NCI-H774 (cell line): ENCODE measurements around the gene PIAS4.
"Not testable (repeated sequence)": the region's sequence is repeated elsewhere in the genome, so short reads cannot be mapped to it uniquely, and the experiment has no call there.

Experiments
- DNase-seq: peaks from one replicate; lab custom pipeline; 2025; lab: John Stamatoyannopoulos, UW

Gene PIAS4

DNA sequence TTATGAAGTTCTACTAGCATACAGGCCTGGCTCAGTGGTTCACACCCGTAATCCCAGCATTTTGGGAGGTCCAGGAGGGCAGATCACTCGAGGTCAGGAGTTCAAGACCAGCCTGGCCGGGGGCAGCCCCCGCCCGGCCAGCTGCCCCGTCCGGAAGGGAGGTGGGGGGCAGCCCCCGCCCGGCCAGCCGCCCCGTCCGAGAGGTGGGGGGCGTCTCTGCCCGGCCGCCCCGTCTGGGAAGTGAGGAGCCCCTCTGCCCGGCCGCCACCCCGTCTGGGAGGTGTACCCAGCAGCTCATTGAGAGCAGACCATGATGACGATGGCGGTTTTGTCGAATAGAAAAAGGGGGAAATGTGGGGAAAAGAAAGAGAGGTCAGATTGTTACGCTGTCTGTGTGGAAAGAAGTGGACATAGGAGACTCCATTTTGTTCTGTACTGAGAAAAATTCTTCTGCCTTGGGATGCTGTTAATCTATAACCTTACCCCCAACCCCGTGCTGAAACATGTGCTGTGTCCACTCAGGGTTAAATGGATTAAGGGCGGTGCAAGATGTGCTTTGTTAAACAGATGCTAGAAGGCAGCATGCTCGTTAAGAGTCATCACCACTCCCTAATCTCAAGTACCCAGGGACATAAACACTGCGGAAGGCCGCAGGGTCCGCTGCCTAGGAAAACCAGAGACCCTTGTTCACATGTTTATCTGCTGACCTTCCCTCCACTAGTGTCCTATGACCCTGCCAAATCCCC, 8.7 kb upstream of the PIAS4 start:
- not testable (repeated sequence) for DNase-seq

GRCh38 chr19:4000798-4001197, 6.7 kb upstream of the PIAS4 start:
- not testable (repeated sequence) for DNase-seq

GRCh38 chr19:4005436-4005835, 2.1 kb upstream of the PIAS4 start:
- DNase-seq: not testable (repeated sequence)

DNA sequence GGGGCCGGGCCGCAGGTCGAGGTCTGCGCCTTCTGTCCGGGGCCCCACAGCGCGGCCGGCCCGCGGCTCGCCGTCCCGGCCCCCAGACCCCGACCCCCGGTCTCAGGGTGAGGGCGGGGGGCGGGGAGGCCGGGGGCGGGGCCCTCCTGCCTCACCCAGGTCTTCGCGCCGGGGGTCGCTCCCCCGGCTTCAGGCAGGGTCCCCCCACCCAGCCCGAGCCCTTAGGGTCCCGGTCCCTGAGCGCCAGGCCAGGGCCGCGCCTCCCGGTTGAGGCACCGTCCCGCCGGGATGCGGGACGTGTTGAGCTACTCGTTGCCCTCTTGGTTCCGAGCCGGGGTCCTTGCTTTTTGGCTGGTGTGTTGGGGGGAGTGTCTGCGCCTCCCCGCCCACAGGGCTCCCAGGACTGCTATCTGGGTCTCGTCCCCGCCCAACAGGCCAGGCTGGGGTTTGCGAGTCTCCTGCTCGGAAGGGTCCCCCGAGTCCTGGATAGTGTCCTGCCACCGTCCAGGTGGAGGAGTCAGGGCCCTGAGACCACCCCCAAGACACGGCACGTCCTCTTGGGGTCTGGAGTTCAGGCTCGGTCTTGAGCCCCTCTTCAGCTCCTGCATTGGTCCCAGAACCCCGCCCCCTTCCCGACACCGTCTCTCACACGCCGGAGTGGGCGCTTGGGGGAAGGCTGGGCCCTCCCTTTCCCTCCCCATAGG, 452 bp downstream of the PIAS4 start:
- no peak for DNase-seq

DNA sequence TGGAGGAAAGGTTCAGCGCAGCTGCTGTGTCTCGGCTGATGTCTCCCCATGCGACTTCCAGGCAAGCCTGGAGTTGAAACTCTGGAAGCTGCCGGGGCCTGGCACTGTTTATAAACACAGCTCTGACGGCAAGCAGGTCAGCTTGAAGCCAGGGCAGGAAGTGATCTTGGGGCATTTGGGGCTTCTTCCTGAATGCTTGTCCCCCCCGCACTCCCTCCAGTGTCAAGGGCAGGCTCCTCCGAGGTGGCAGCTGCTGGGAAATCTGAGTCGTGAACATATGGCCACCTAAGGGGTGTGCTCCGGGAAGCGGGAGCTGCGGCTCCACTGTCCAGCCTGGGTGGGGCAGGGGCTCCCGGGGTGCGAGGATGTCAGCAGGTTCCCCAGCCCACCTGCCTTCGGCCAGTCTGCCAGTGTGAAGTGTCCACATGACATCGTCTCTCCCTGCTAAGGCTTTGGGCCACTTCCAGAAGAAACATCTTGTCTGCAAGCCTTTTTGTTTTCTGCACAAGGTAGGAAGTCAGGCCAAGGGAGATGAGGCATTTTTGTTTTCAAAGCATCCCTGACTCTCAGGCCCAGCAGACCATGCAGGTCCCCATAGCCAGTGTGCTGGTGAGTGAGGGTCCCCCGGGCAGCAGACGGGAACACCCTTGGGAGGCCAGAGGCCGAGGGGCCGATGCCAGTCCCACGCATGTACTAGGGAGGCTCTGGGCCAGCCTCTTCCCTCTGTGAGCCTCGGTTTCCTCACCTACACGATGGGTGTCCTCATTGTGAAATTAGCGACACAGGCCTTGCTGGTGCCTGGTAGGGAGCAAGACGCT, 2.7 kb downstream of the PIAS4 start:
- no peak for DNase-seq

GRCh38 chr19:4010808-4011110, 3.2 kb downstream of the PIAS4 start:
- DNase-seq: no peak

- not testable (repeated sequence) for DNase-seq
These were observed 3.9 kb downstream of the PIAS4 start for GRCh38 chr19:4011430-4011829.

GRCh38 chr19:4012092-4012974, 4.8 kb downstream of the PIAS4 start:
- peak; percentile 76 for DNase-seq

DNA sequence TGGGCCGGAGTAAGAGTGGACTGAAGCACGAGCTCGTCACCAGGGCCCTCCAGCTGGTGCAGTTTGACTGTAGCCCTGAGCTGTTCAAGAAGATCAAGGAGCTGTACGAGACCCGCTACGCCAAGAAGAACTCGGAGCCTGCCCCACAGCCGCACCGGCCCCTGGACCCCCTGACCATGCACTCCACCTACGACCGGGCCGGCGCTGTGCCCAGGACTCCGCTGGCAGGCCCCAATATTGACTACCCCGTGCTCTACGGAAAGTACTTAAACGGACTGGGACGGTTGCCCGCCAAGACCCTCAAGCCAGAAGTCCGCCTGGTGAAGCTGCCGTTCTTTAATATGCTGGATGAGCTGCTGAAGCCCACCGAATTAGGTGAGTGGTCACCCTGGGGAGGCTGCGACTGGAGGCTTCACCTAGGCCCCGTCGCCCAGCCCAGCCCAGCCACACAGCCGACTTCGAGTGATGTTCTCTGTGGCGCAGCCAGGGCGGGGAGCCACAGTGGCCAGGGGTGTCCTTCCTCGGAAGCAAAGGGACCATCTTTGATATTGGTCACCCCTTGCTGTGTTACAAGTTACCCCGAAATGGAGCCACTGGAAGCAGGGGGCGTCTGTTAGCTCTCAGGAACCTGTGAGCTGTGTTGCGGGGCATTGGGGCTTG, 5.6 kb downstream of the PIAS4 start:
- no peak for DNase-seq

GRCh38 chr19:4013886-4014540, 6.5 kb downstream of the PIAS4 start:
- DNase-seq: no peak

- no peak for DNase-seq
These were observed 7.3 kb downstream of the PIAS4 start for GRCh38 chr19:4014541-4015491.

- DNase-seq: no peak
These were observed 8.3 kb downstream of the PIAS4 start for GRCh38 chr19:4015705-4016402.

GRCh38 chr19:4016486-4016885, 8.9 kb downstream of the PIAS4 start:
- no peak for DNase-seq

GRCh38 chr19:4016903-4017638, 9.5 kb downstream of the PIAS4 start:
- DNase-seq: no peak

GRCh38 chr19:4018140-4018613, 10.6 kb downstream of the PIAS4 start:
- DNase-seq: no peak

GRCh38 chr19:4018775-4019504, 11.4 kb downstream of the PIAS4 start:
- DNase-seq: no peak

- no peak for DNase-seq
These were observed 12.0 kb downstream of the PIAS4 start for GRCh38 chr19:4019578-4019977.
